K562 (cell line): ENCODE measurements around the gene KLHL12. TPM values are rescaled to one million over a fixed set of nuclear protein-coding genes. Genes with fewer than 3 reads are reported as not detected.

ENCODE experiments used
- ATAC-seq: fragments of 200-7000 bp; cut with Tn5 transposase; 3 replicates; pipeline ENCODE4 v1.9.1; 2020; ENCODE audit warnings: moderate library complexity
- BruUV-seq: library from RNA; stranded (reverse); fragments of 400-500 nt; replicated peaks from 2 replicates; lab custom pipeline; 2021; lab: Mats Ljungman, UMichigan
- CTCF ChIA-PET: fragments of 300-600 bp; formaldehyde crosslinking; extraction: SDS; loops from one replicate; lab custom pipeline; 2021; ENCODE audit warnings: low intra/inter-chr PET ratio; lab: Yijun Ruan, JAX
- POLR2A ChIA-PET: fragments of 300-600, 350-650 bp; sonication (Branson Sonifier 250); formaldehyde crosslinking; extraction: SDS; loops from one replicate; lab custom pipeline; 2021; ENCODE audit warnings: antibody characterized with exemption, inconsistent platforms; lab: Yijun Ruan, JAX
- DNase-seq, 4 experiments: peaks; one replicate each; pipeline versions ENCODE4 v3.0.0 to v3.0.0-alpha.2; 2011 to 2018; ENCODE audit warnings: low spot score in 3 of 4, mixed read lengths in 3 of 4; ENCODE audit errors: extremely low read depth in 1 of 4
- FAIRE-seq: peaks from 2 replicates; lab custom pipeline; 2011; peaks lifted over from hg19 to GRCh38; lab: Jason Lieb, UNC
- H2AFZ ChIP-seq: 2 replicates; pipeline ENCODE4 v1.6.0; 2011; ENCODE audit warnings: low read depth, low read length, control low read depth, inconsistent platforms
- H3K27ac ChIP-seq: fragments of 200-600 bp; 3 replicates; pipeline ENCODE4 v1.8.0; 2011; ENCODE audit warnings: low read depth, mild to moderate bottlenecking, control low read depth, inconsistent platforms, low read length, moderate library complexity, mixed read lengths; ENCODE audit errors: extremely low read depth
- H3K27me3 ChIP-seq, 2 experiments: fragments of 300-600 bp in 1 of 2; 2 replicates in 1 of 2; 3 replicates in 1 of 2; pipeline versions ENCODE4 v1.6.0 to v1.8.0; 2011; ENCODE audit warnings: inconsistent platforms in 2 of 2, low read length in 2 of 2, mild to moderate bottlenecking in 1 of 2, mixed read lengths in 1 of 2, moderate library complexity in 1 of 2; ENCODE audit not compliant: control insufficient read depth in 2 of 2, insufficient read depth in 2 of 2
- H3K36me3 ChIP-seq: fragments of 300-600 bp; 3 replicates; pipeline ENCODE4 v1.8.0; 2011; ENCODE audit warnings: mild to moderate bottlenecking, low read length, inconsistent platforms; ENCODE audit not compliant: control insufficient read depth, insufficient read depth
- H3K4me1 ChIP-seq, 2 experiments: fragments of 200-600 bp in 1 of 2; replicated peaks in 1 of 2; 2 replicates in 1 of 2; 3 replicates in 1 of 2; pipeline versions ENCODE4 v1.5.1 to v1.8.0; 2011; ENCODE audit warnings: inconsistent platforms in 2 of 2, low read length in 2 of 2, mild to moderate bottlenecking in 1 of 2, mixed read lengths in 1 of 2, moderate library complexity in 1 of 2; ENCODE audit not compliant: control insufficient read depth in 2 of 2, insufficient read depth in 2 of 2
- H3K4me2 ChIP-seq: 2 replicates; pipeline ENCODE4 v1.6.1; 2011; ENCODE audit warnings: low read length, control low read depth, inconsistent platforms, mixed read lengths; ENCODE audit not compliant: insufficient read depth
- H3K4me3 ChIP-seq: fragments of 200-600 bp; sonication (generic), shearing (Covaris generic); 2 replicates; pipeline ENCODE4 v1.5.1; 2016; ENCODE audit warnings: control low read depth, inconsistent platforms
- H3K79me2 ChIP-seq: fragments of 200-600 bp; 3 replicates; pipeline ENCODE4 v1.8.0; 2011; ENCODE audit warnings: low read length, inconsistent platforms; ENCODE audit not compliant: control insufficient read depth, insufficient read depth
- H3K9ac ChIP-seq, 2 experiments: 2 replicates each; pipeline versions ENCODE4 v1.6.0 to v1.6.1; 2011; ENCODE audit warnings: low read depth in 2 of 2, low read length in 2 of 2, control low read depth in 1 of 2, inconsistent platforms in 1 of 2, mild to moderate bottlenecking in 1 of 2, mixed read lengths in 1 of 2; ENCODE audit not compliant: insufficient read depth in 1 of 2
- H3K9me1 ChIP-seq: one replicate; pipeline ENCODE4 v1.6.0; 2011; ENCODE audit warnings: inconsistent platforms, mild to moderate bottlenecking, low read length, moderate library complexity; ENCODE audit not compliant: control insufficient read depth, insufficient read depth
- H3K9me3 ChIP-seq: replicated peaks from 2 replicates; pipeline ENCODE4 v1.5.1; 2011; ENCODE audit warnings: low read depth, low read length, inconsistent platforms; ENCODE audit not compliant: control insufficient read depth, insufficient read depth
- H4K20me1 ChIP-seq: replicated peaks from 2 replicates; pipeline ENCODE4 v1.6.1; 2011; ENCODE audit warnings: low read length, inconsistent platforms, mixed read lengths; ENCODE audit not compliant: control insufficient read depth, insufficient read depth
- CBFA2T3 ChIP-seq: fragments of 450-650 bp; IDR thresholded peaks from 2 replicates; pipeline ENCODE4 v1.6.1; 2017
- FOSL1 ChIP-seq: fragments of 200-800 bp; sonication (Bioruptor generic); conservative IDR thresholded peaks from 2 replicates; pipeline ENCODE4 v1.6.1; 2016; ENCODE audit warnings: missing genetic modification characterization, missing compliant biosample characterization
- JUND ChIP-seq, 2 experiments: IDR thresholded peaks; 2 replicates in 1 of 2; 3 replicates in 1 of 2; pipeline ENCODE4 v1.6.1; 2011; ENCODE audit warnings: borderline replicate concordance in 2 of 2, low read depth in 2 of 2, low read length in 2 of 2, improper control_type of control experiment in 1 of 2, missing biosample characterization in 1 of 2, missing genetic modification characterization in 1 of 2, missing genetic modification reagents in 1 of 2
- L3MBTL2 ChIP-seq: fragments of 450-650 bp; IDR thresholded peaks from 2 replicates; pipeline ENCODE4 v1.6.1; 2016; ENCODE audit warnings: mild to moderate bottlenecking, moderate library complexity
- NEUROD1 ChIP-seq: fragments of 150-350 bp; IDR thresholded peaks from 2 replicates; pipeline ENCODE4 v1.6.1; 2014; ENCODE audit warnings: borderline replicate concordance, low read length, low read depth; ENCODE audit not compliant: partially characterized antibody
- RCOR1 ChIP-seq, 2 experiments: IDR thresholded peaks; 2 replicates each; pipeline ENCODE4 v1.6.1; 2012; ENCODE audit warnings: low read depth in 2 of 2, low read length in 2 of 2, borderline replicate concordance in 1 of 2, improper control_type of control experiment in 1 of 2
- TEAD4 ChIP-seq, 2 experiments: sonication (generic) in 1 of 2; formaldehyde crosslinking in 1 of 2; IDR thresholded peaks; 2 replicates each; pipeline versions ENCODE4 v1.6.1 to v1.8.0; 2012 to 2022; ENCODE audit warnings: borderline replicate concordance in 1 of 2, inconsistent platforms in 1 of 2, low read length in 1 of 2, mild to moderate bottlenecking in 1 of 2, missing genetic modification reagents in 1 of 2
- ZBTB17 ChIP-seq: fragments of 450-650 bp; formaldehyde crosslinking; IDR thresholded peaks from 2 replicates; pipeline ENCODE4 v1.4.0; 2020; ENCODE audit warnings: mild to moderate bottlenecking
- ZBTB5 ChIP-seq: fragments of 450-650 bp; IDR thresholded peaks from 2 replicates; pipeline ENCODE4 v1.6.1; 2017; ENCODE audit warnings: antibody characterized with exemption
- ZC3H8 ChIP-seq: fragments of 450-650 bp; IDR thresholded peaks from 2 replicates; pipeline ENCODE4 v1.6.1; 2017
- ZFX ChIP-seq: sonication (generic); formaldehyde crosslinking; IDR thresholded peaks from 2 replicates; pipeline ENCODE4 v1.8.0; 2022; ENCODE audit warnings: mild to moderate bottlenecking, missing genetic modification reagents, moderate library complexity
- WGBS: fragments of 100-300 bp; shearing (Covaris generic); methylation state at CpG from one replicate; pipeline ENCODE4 v1.1.6; 2016; ENCODE audit warnings: low coverage, mixed read lengths; ENCODE audit not compliant: insufficient coverage; ENCODE audit errors: missing lambda C conversion rate; 5-methylcytosine and 5-hydroxymethylcytosine counted together
- in situ Hi-C: fragments of 300-500 bp; cut with MboI; formaldehyde crosslinking; loops from 4 replicates; pipeline ENCODE4 v1.15.0; 2018; ENCODE audit warnings: inconsistent platforms, mixed read lengths
- intact Hi-C: fragments of 100-400 bp; cut with micrococcal nuclease; formaldehyde crosslinking; loops from 2 replicates; pipeline ENCODE4 v1.14.2; 2022
- polyA plus RNA-seq, 8 experiments: library from polyadenylated mRNA; depleted of rRNA in 4 of 8; stranded (reverse) in 5 of 8; unstranded in 3 of 8; fragments of >200 nt; fragmentation: Nextera tagmentation in 2 of 8; fragmentation: Illumina TruSeq in 1 of 8; extraction: Ambion mirVana in 2 of 8; extraction: Trizol in 1 of 8; gene quantifications; 2 replicates each; pipeline versions ENCODE4 v1.2.1 to v1.2.3, GENCODE V29; 2011 to 2014; ENCODE audit warnings: inconsistent platforms in 1 of 8, missing spikeins in 1 of 8
- total RNA-seq, 7 experiments: library from RNA; depleted of rRNA in 6 of 7; stranded (reverse); fragments of >200 nt in 6 of 7; fragmentation: Illumina TruSeq in 2 of 7; extraction: Trizol in 2 of 7; gene quantifications; 2 replicates each; pipeline versions ENCODE4 v1.2.1 to v1.2.3, GENCODE V29; 2011 to 2021; ENCODE audit warnings: low replicate concordance in 1 of 7
- TF ChIP-seq, protein P1 (sequence below): fragments of 250-450 bp; sonication (Bioruptor Pico); IDR thresholded peaks from 2 replicates; pipeline ENCODE4 v1.4.0; 2020; ENCODE audit warnings: mild to moderate bottlenecking
- TF ChIP-seq, protein P2 (sequence below): fragments of 250-450 bp; sonication (Bioruptor Pico); IDR thresholded peaks from 2 replicates; pipeline ENCODE4 v1.5.0; 2021; ENCODE audit warnings: mild to moderate bottlenecking, moderate library complexity

KLHL12 gene
- total and polyA plus RNA-seq, 9 of the 15 experiments (the other 6 are each of a cell fraction or from before 2014, with no cell fraction given) = 23.1 to 85.1 (median 35.0) TPM

GRCh38 chr1:202938287-202938925 lies 11.4 kb upstream of the KLHL12 start:
- H3K4me2 ChIP-seq = peak overlapping the region; percentile 2; the same call in 1 of the 2 replicates
- H3K4me1 ChIP-seq = peaks cover 0 to 14% of the 10 kb centered on the region in 2 experiments; a peak in 3 of 5 replicates
- 10% methylated on average over 5 of the region's 5 CpGs for WGBS
- ChIA-PET POLR2A (interaction anchor here (0.7 to 2.5 kb wide), 7 partner anchors 11 to 69 kb away, joined by 3 to 8 read pairs (median 4); partner anchors contain the start of genes KLHL12 and TMEM183A), CTCF (interaction anchor here (0.7 to 1.7 kb wide), 3 partner anchors 12 to 1543 kb away, joined by 3 to 9 read pairs (median 8); partner anchors contain the start of gene KLHL12)
- H3K9me1 ChIP-seq = no peaks in the 10 kb centered on the region
- peak overlapping the region; percentile 11; the same call in 1 of the 2 replicates for H2AFZ ChIP-seq
- peak; percentile 62 to 77 (median 66) for DNase-seq
- H3K79me2 ChIP-seq = peaks cover 2% of the 10 kb centered on the region; the same call in 1 of the 3 replicates
- no peaks in the 10 kb centered on the region for H3K9me3 ChIP-seq
- no peaks in the 10 kb centered on the region for H4K20me1 ChIP-seq
- H3K27ac ChIP-seq = no peak overlapping the region
- peak; percentile 94 for ATAC-seq
- in situ Hi-C loops (no loop called here), intact Hi-C loops (loop anchor here (1.0 kb wide), 2 partner anchors 31 to 61 kb away; no protein-coding TSS in a partner anchor)
- no peak overlapping the region for H3K9ac ChIP-seq
- peak; percentile 72 for FAIRE-seq
- no peaks in the 10 kb centered on the region for H3K27me3 ChIP-seq
- BruUV-seq = no TSS peak
- peaks cover 30% of the 10 kb centered on the region for H3K36me3 ChIP-seq
- no peak overlapping the region for H3K4me3 ChIP-seq
- no peak for TF ChIP-seq ZBTB17 (CRISPR knock-in tag)
- TF ChIP-seq FOSL1 (tag) = peak; percentile 48; the same call in 1 of the 2 replicates
- TF ChIP-seq TEAD4 (IDR thresholded peaks at IDR 0.05; ENCODE audit: low read length) = peak; percentile 80
- no peak for TF ChIP-seq TEAD4 (CRISPR knock-in tag; IDR thresholded peaks at IDR 0.05; ENCODE audit: borderline replicate concordance)
- TF ChIP-seq, protein P1, sequence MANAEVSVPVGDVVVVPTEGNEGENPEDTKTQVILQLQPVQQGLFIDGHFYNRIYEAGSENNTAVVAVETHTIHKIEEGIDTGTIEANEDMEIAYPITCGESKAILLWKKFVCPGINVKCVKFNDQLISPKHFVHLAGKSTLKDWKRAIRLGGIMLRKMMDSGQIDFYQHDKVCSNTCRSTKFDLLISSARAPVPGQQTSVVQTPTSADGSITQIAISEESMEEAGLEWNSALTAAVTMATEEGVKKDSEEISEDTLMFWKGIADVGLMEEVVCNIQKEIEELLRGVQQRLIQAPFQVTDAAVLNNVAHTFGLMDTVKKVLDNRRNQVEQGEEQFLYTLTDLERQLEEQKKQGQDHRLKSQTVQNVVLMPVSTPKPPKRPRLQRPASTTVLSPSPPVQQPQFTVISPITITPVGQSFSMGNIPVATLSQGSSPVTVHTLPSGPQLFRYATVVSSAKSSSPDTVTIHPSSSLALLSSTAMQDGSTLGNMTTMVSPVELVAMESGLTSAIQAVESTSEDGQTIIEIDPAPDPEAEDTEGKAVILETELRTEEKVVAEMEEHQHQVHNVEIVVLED (CRISPR knock-in tag) = no peak
- peak; percentile 84 for TF ChIP-seq ZBTB5
- peak in 1 of 2 experiments; percentile 85; a peak in 2 of 4 replicates for TF ChIP-seq RCOR1 (IDR thresholded peaks at IDR 0.05; ENCODE audit: borderline replicate concordance in 1 of 2, low read depth in 2 of 2, low read length in 2 of 2)
- TF ChIP-seq NEUROD1 = no peak
- peak; percentile 50; the same call in 1 of the 2 replicates for TF ChIP-seq ZFX (CRISPR knock-in tag)
- TF ChIP-seq, protein P2, sequence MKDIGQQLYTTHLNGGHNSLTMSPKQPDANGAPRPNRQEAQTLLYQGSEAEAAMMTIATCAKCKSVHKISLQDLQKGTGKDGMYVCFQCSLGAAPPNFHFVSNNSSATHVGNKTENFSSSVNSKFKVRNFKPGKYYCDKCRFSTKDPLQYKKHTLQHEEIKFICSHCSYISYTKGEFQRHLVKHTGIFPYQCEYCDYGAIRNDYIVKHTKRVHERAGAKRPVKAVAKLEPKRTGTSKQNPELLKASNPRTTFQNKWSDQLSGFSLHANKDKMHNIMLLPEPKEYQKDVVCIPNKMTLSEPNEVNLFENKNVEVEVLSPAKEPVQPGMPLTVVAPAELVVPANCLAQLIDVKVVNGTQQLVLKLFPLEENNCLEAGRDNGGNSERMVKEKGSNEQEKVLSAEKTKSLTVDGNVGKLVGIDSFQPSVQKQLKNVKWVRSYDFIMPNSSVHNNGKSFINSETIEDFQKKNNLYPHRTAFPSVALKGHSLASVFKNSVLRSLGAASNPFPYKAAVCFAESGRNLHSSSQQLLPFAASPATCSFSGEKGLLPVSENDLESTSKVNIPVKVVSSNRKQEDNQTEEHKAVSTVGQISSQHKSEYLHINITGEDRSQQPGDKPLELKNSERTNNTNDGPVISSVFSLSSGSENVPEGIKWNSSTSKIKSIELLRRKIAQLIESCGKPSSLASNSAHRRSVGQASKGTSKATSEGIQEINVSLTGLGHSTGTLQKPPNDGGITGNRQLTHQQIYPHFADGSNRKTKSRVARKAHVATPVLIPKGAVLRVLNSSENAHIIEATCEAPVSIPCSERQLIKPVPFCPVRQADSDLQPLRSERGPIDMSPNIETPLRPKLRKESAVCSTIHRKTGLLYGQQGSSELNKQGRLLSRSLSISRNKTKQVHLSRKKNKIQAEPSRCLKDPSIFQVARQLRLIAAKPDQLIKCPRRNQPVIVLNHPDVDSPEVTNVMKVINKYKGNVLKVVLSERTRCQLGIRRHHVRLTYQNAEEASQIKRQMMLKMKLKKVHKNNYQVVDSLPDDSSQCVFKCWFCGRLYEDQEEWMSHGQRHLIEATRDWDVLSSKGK (CRISPR knock-in tag) = no peak
- TF ChIP-seq CBFA2T3 = peak; percentile 82
- TF ChIP-seq L3MBTL2 = peak; percentile 26; the same call in 1 of the 2 replicates
- TF ChIP-seq ZC3H8 = no peak
- TF ChIP-seq JUND (IDR thresholded peaks at IDR 0.05; ENCODE audit: borderline replicate concordance, low read depth, low read length) = peak; percentile 71
- peak; percentile 66; the same call in 2 of the 3 replicates for TF ChIP-seq JUND (tag; IDR thresholded peaks at IDR 0.05; ENCODE audit: borderline replicate concordance, low read depth, low read length)
